HFF-Myc (cell line): Measurements from ENCODE around the gene KCNQ5.

Experiments
- DNase-seq: peaks from one replicate; pipeline ENCODE4 v3.0.0-alpha.2; 2011; ENCODE audit warnings: low read depth; ENCODE audit errors: extremely low read depth
- H3K4me3 ChIP-seq: replicated peaks from 2 replicates; pipeline ENCODE4 v1.5.1; 2011; ENCODE audit warnings: low read depth, mild to moderate bottlenecking, control low read depth, low read length
- TF ChIP-seq, protein P1 (sequence below): IDR thresholded peaks from 2 replicates; pipeline ENCODE4 v1.5.1; 2012; ENCODE audit warnings: mild to moderate bottlenecking, low read depth, low read length, control low read depth; ENCODE audit errors: missing control alignments

Gene KCNQ5

DNA sequence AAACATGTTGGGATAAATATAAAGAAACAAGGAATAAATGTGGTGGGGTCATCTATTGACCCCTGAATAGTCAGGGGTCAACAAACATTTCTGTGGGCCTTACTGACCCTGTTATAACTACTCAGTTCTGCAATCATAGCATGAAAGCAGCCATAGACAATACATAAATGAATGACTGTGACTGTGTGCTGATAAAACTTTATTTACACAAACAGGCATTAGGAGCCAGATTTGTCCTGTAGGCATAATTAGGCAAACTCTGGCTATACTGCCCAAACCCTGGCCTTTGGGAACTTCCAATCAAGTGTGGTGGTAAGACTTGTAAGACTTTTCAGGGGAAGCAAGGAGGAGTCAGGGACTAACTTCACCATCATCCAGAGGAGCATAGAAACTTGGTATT, 380.7 kb downstream of the KCNQ5 start:
- DNase-seq: no peak
- TF ChIP-seq, protein P1, sequence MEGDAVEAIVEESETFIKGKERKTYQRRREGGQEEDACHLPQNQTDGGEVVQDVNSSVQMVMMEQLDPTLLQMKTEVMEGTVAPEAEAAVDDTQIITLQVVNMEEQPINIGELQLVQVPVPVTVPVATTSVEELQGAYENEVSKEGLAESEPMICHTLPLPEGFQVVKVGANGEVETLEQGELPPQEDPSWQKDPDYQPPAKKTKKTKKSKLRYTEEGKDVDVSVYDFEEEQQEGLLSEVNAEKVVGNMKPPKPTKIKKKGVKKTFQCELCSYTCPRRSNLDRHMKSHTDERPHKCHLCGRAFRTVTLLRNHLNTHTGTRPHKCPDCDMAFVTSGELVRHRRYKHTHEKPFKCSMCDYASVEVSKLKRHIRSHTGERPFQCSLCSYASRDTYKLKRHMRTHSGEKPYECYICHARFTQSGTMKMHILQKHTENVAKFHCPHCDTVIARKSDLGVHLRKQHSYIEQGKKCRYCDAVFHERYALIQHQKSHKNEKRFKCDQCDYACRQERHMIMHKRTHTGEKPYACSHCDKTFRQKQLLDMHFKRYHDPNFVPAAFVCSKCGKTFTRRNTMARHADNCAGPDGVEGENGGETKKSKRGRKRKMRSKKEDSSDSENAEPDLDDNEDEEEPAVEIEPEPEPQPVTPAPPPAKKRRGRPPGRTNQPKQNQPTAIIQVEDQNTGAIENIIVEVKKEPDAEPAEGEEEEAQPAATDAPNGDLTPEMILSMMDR: no peak

DNA sequence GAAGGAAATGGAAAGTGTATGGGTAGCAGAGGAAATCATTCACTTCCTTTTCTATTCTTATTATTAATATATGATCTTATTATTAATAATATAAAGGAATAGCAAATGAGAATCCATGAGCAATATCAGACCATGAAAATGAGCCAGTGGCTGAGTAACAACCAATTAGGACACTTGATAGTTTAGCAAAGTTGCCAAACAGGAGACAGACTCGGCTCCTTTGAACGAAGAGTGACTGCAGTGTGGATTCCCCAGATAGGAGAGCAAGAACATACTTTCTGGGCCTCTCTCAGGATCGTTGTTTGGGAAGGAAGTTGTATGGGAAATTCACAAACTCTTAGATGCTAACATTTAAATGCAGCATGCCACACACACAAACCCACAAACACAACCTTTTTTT, 381.4 kb downstream of the KCNQ5 start:
- H3K4me3 ChIP-seq: no peak overlapping the region
- TF ChIP-seq, protein P1: no peak
- DNase-seq: no peak

More for the DNA sequence above, 380.7 kb downstream of the KCNQ5 start:
- no peak overlapping the region for H3K4me3 ChIP-seq

GRCh38 chr6:73004231-73004630, 382.4 kb downstream of the KCNQ5 start:
- H3K4me3 ChIP-seq: no peak overlapping the region
- TF ChIP-seq, protein P1: no peak
- no peak for DNase-seq

DNA sequence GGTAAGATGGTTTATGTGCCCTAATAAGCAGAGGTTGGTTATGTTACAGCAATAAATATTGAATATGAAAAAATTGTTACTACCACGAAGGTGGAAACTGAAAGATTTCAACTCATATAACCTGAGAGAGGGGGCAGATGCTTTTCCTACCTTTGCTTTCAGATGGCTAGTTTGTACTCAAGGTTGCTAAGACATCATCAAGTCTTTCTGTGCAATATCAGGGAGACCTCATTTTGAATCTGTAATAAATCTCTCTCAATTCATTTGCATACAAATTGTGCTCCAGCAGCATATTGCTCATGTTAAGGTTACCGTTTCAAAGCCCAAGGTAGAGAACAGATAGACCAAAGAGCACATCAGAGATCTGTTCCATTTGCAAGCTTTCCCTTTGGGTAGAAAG, 383.0 kb downstream of the KCNQ5 start:
- no peak overlapping the region for H3K4me3 ChIP-seq
- DNase-seq: no peak
- TF ChIP-seq, protein P1: no peak

DNA sequence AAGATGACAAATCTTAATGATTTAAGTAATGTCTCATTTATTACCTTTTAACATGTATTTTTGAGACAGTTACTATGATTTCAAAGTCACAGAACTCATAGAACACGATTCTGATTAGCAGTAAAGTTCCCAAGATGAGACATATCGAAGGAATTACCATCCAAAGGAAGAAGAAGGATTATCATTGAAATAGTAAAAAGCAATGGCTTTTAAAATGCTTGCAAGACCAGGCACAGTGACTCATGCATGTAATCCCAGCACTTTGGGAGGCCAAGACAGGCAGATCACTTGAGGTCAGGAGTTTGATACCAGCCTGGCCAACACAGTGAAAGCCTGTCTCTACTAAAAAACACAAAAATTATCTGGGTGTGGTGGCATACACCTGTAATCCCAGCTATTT, 384.3 kb downstream of the KCNQ5 start:
- DNase-seq: no peak
- TF ChIP-seq, protein P1: no peak
- no peak overlapping the region for H3K4me3 ChIP-seq

DNA sequence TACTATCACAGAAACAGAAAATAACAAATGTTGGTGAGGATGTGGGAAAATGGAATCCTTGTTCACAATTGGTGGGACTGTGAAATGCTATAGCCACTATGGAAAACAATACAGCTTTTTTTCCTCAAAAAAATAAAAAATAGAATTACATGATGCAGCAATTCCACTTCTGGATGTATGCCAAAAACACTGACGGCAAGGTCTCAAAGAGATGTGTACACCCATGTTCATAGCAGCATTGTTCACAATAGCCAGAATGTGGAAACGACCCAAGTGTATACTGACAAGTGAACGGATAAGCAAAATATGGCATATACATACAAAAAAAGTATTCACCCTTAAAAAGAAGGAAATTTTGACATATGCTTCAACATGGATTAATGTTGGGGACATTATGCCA, 390.1 kb downstream of the KCNQ5 start:
- TF ChIP-seq, protein P1: no peak
- H3K4me3 ChIP-seq: no peak overlapping the region
- no peak for DNase-seq

GRCh38 chr6:73017476-73017875, 395.6 kb downstream of the KCNQ5 start:
- DNase-seq: no peak
- TF ChIP-seq, protein P1: no peak
- no peak overlapping the region for H3K4me3 ChIP-seq
